Measurements from ENCODE around the gene SLC7A14.

DNA sequence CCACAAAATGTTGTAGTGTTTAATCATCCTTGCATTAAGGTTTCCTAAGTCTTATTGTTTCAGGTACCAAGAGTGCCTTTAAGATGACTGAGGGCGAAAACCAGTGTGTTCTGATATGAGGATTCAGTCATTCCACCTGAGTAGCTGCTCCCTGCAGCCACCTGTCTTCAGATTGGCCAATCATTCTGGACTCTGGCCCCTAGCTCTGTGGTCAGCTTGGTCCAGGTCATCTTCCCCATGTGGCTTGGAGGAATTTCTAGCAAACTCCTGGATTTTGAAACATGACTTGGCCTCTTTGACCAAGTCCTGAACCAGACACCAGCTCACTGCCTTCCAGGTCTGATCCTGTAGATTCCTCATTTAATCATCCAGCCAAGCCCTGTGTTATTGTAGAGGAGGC is 7.8 kb upstream of the SLC7A14 start:
- TF ChIP-seq, protein P1, sequence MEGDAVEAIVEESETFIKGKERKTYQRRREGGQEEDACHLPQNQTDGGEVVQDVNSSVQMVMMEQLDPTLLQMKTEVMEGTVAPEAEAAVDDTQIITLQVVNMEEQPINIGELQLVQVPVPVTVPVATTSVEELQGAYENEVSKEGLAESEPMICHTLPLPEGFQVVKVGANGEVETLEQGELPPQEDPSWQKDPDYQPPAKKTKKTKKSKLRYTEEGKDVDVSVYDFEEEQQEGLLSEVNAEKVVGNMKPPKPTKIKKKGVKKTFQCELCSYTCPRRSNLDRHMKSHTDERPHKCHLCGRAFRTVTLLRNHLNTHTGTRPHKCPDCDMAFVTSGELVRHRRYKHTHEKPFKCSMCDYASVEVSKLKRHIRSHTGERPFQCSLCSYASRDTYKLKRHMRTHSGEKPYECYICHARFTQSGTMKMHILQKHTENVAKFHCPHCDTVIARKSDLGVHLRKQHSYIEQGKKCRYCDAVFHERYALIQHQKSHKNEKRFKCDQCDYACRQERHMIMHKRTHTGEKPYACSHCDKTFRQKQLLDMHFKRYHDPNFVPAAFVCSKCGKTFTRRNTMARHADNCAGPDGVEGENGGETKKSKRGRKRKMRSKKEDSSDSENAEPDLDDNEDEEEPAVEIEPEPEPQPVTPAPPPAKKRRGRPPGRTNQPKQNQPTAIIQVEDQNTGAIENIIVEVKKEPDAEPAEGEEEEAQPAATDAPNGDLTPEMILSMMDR (CRISPR knock-in tag; IDR thresholded peaks at IDR 0.05) = no peak
- TF ChIP-seq, protein P2, sequence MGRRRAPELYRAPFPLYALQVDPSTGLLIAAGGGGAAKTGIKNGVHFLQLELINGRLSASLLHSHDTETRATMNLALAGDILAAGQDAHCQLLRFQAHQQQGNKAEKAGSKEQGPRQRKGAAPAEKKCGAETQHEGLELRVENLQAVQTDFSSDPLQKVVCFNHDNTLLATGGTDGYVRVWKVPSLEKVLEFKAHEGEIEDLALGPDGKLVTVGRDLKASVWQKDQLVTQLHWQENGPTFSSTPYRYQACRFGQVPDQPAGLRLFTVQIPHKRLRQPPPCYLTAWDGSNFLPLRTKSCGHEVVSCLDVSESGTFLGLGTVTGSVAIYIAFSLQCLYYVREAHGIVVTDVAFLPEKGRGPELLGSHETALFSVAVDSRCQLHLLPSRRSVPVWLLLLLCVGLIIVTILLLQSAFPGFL (CRISPR knock-in tag; IDR thresholded peaks at IDR 0.05) = no peak
- TF ChIP-seq KDM1A (CRISPR knock-in tag; IDR thresholded peaks at IDR 0.05) = no peak
- no peak for TF ChIP-seq KLF16 (CRISPR knock-in tag; IDR thresholded peaks at IDR 0.05)
- TF ChIP-seq ATF1 (CRISPR knock-in tag; IDR thresholded peaks at IDR 0.05) = no peak
- TF ChIP-seq POLR2A (IDR thresholded peaks at IDR 0.05; ENCODE audit: insufficient read depth in 1 of 2, low read depth in 2 of 2, low read length in 2 of 2) = no peak
- no peak for TF ChIP-seq ZNF274 (CRISPR knock-in tag; IDR thresholded peaks at IDR 0.05)
- no peak for TF ChIP-seq SP1 (IDR thresholded peaks at IDR 0.05)
- TF ChIP-seq SP1 (CRISPR knock-in tag; IDR thresholded peaks at IDR 0.05) = no peak
- no peak for TF ChIP-seq MYC (CRISPR knock-in tag; IDR thresholded peaks at IDR 0.05; ENCODE audit: borderline replicate concordance)
- TF ChIP-seq GABPA (IDR thresholded peaks at IDR 0.05; ENCODE audit: low read depth, low read length) = no peak
- TF ChIP-seq GABPA (CRISPR knock-in tag; IDR thresholded peaks at IDR 0.05; ENCODE audit: low read depth) = no peak
- TF ChIP-seq TCF7L2 (IDR thresholded peaks at IDR 0.05; ENCODE audit: low read depth, low read length) = no peak
- no peak for TF ChIP-seq FOXK2 (IDR thresholded peaks at IDR 0.05)
